Nephron progenitor cell (in vitro differentiated cells): ENCODE results near the gene TLL2.
A peak's percentile ranks its signal among the peaks of the same experiment; 100 is the strongest.

ENCODE experiments used
- DNase-seq: peaks from one replicate; pipeline ENCODE4 v3.0.0; 2021
- H3K27ac Mint-ChIP-seq: 2 replicates; pipeline ENCODE4 v1.8.0; 2021; ENCODE audit warnings: mild to moderate bottlenecking, moderate library complexity, mixed read lengths
- H3K27me3 Mint-ChIP-seq: 2 replicates; pipeline ENCODE4 v1.8.0; 2021; ENCODE audit warnings: mild to moderate bottlenecking, low read depth, mixed read lengths; ENCODE audit not compliant: poor library complexity
- H3K36me3 Mint-ChIP-seq: 2 replicates; pipeline ENCODE4 v1.8.0; 2021; ENCODE audit warnings: low read depth, mixed read lengths
- H3K4me1 Mint-ChIP-seq: 2 replicates; pipeline ENCODE4 v1.8.0; 2021; ENCODE audit warnings: mixed read lengths
- H3K4me3 Mint-ChIP-seq: 2 replicates; pipeline ENCODE4 v1.8.0; 2021; ENCODE audit warnings: mild to moderate bottlenecking, moderate library complexity, mixed read lengths
- H3K9me3 Mint-ChIP-seq: 2 replicates; pipeline ENCODE4 v1.8.0; 2021; ENCODE audit warnings: mild to moderate bottlenecking, moderate library complexity, mixed read lengths
- CTCF ChIP-seq: fragments of 200-600 bp; sonication (generic); IDR thresholded peaks from 2 replicates; pipeline ENCODE4 v1.5.0; 2021; ENCODE audit warnings: antibody characterized with exemption

Gene TLL2

DNA sequence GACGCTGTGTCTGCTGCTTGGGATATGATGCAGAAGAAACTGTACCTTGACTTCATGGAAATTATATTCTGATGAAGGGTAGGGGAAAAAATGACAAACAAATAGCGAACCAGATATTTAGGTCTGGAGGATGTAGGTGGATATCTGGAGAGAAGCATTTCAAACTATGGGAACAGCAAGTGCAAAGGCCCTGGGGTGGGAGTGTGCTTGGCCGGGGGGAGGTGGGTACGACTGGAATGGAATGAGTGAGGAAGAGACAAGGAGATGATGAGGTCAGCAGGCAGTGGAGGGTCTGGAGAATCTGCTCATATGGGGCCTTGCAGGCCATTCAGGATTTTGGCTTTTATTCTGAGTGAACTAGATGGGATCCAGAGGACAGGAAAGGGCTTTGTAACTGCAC lies 65.2 kb downstream of the TLL2 start:
- H3K27me3 Mint-ChIP-seq = peaks cover 8% of the 10 kb centered on the region
- H3K36me3 Mint-ChIP-seq = no peaks in the 10 kb centered on the region
- no peak for TF ChIP-seq CTCF
- no peak overlapping the region for H3K4me3 Mint-ChIP-seq
- H3K27ac Mint-ChIP-seq = no peak overlapping the region
- DNase-seq = no peak
- H3K9me3 Mint-ChIP-seq = no peaks in the 10 kb centered on the region
- peaks cover 21% of the 10 kb centered on the region for H3K4me1 Mint-ChIP-seq

GRCh38 chr10:96448021-96448457 lies 65.7 kb downstream of the TLL2 start:
- H3K4me1 Mint-ChIP-seq = peaks cover 21% of the 10 kb centered on the region
- H3K27ac Mint-ChIP-seq = no peak overlapping the region

DNA sequence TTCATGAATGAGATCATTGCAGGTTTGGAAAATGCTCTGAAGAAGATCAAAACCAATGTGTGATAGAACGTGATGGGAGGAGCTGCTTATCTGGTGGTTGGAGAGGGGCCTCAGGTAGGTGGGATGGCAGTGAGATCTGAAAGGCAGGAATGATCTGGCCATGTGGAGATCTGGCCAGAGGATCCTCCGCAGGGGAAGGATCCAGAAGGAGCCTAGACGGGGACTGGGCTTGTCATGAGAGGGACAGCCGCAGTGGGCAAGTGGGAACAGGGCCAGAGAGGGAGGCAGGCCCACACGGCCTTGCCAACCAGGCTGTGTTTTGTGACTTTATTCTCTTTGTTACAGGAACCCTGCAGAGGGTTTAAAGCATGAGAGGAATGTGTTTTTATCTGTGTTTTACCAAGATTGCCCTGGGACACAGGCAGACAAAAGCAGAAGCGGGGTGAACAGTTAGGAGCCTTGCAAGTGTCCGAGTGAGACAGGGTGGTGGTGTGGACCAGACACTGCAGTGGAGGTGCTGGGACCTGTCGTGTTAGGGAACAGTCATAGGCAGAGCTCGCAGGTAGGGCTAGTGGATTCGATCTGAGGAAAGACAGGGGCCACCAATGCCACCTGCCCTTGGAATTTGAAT lies 66.6 kb downstream of the TLL2 start:
- Mint-ChIP-seq H3K4me3 (no peak overlapping the region), H3K9me3 (no peaks in the 10 kb centered on the region), H3K36me3 (no peaks in the 10 kb centered on the region), H3K27me3 (peaks cover 8% of the 10 kb centered on the region), H3K4me1 (peaks cover 26% of the 10 kb centered on the region), H3K27ac (peak overlapping the region; percentile 20)
- TF ChIP-seq CTCF = no peak
- DNase-seq = no peak

More at GRCh38 chr10:96448021-96448457, 65.7 kb downstream of the TLL2 start:
- Mint-ChIP-seq H3K27me3 (peaks cover 8% of the 10 kb centered on the region), H3K36me3 (no peaks in the 10 kb centered on the region), H3K4me3 (no peak overlapping the region), H3K9me3 (no peaks in the 10 kb centered on the region)
- TF ChIP-seq CTCF = no peak
- no peak for DNase-seq

GRCh38 chr10:96441987-96442643 lies 71.6 kb downstream of the TLL2 start:
- Mint-ChIP-seq H3K27me3 (peaks cover 6% of the 10 kb centered on the region), H3K27ac (no peak overlapping the region), H3K9me3 (peaks cover 17% of the 10 kb centered on the region), H3K36me3 (peaks cover 10% of the 10 kb centered on the region), H3K4me3 (no peak overlapping the region), H3K4me1 (peaks cover 23% of the 10 kb centered on the region)
- TF ChIP-seq CTCF = no peak
- no peak for DNase-seq

- Mint-ChIP-seq H3K9me3 (peaks cover 17% of the 10 kb centered on the region), H3K27me3 (peaks cover 2% of the 10 kb centered on the region), H3K27ac (no peak overlapping the region), H3K4me3 (no peak overlapping the region), H3K4me1 (peaks cover 23% of the 10 kb centered on the region), H3K36me3 (peaks cover 10% of the 10 kb centered on the region)
- no peak for TF ChIP-seq CTCF
- no peak for DNase-seq
Measured at GRCh38 chr10:96441322-96441885, 72.3 kb downstream of the TLL2 start.
